Mesangial cell (primary cell): Measurements from ENCODE around the gene ANKRD11. TPM values are rescaled to one million over a fixed set of nuclear protein-coding genes. Genes with fewer than 3 reads are reported as not detected.

Experiments used
- total RNA-seq: library from RNA; depleted of rRNA; stranded (reverse); fragments of >200 nt; gene quantifications from 2 replicates; pipeline ENCODE4 v1.2.3, GENCODE V29; 2015

ANKRD11 gene
- 74.6 and 78.3 TPM in 2 replicates for total RNA-seq

DNA sequence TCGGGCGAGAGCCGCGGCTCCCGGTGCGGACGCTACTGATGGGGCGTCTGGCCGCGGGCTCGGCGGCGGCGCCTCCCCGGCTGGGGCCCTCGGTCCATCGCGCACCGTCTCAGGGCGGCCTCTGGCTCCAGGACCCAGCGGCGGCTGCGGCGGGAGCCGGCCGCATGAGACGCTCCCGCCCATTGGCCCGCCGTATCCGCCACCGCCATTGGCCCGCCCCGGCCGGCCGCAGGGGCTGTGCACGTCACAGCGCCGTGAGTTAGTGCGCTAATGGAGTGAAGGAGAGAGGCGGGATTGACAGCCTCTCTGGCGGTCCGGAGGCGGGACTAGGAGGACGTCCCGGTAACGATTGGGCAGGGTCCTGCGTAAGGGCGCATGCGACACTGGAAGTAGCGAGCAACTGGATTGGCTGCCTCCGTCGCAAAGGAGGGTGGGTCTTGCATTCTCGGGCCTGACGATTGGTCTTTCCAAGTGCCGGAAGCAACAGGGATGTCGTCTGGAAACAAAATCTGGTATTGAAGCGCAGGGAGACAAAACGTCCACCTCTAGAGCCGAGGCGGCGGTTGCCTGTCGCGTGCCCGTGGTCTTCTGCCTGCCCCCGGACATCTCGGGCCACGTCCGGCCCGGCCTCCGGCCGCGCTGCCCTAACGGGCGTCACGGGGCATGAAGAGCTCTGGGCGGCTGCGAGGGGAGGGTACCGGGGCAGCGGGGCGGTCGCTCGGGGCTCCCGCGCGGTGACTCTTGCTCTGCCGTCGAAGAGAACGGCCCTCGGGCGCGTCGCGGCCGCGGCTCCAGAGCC lies at the start of gene ANKRD11:
Gene ANKRD11, minus strand, starts transcription at position 123 of the 799 bp plus-strand sequence. CDS start 173,542 bp downstream, outside the sequence.

DNA sequence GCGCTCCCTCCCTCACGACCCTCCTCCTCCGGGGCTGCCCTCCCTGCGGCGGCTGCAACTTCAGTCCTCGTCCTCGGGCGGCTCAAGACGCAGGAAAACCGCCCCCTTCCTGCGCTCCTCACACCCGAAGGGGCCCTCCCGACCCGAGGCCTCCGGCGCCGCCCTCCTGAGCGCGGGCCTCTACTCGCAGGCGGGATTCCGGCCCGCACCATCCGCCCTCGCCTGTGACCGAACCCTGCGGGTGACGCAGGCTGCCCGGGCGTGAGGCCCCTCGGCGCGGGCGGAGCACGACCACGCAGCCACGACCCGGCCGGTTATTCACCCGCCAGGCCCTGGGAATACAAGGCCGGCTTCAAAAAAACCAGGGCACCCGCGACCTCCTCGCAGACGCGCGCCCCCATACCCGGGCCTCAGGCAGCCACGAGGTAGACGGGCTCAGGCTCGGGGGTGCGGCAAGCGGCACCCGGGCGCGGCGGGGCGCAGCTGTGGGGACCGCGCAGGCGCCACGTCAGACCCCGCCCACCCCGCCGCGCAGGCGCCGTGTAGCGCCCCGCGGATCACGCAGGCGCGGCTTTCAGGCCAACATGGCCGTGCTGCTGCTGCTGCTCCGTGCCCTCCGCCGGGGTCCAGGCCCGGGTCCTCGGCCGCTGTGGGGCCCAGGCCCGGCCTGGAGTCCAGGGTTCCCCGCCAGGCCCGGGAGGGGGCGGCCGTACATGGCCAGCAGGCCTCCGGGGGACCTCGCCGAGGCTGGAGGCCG lies 17.7 kb upstream of the ANKRD11 start, which contains the start of gene SPG7:
Gene SPG7, plus strand, starts transcription at position 570 of the 757 bp plus-strand sequence. Its CDS starts 15 bp downstream, at position 585.

Other genes with a start within 250 kb of the ANKRD11 start
- gene SPG7, start 17.8 kb upstream of the ANKRD11 start, total RNA-seq, result 113 and 119 TPM in 2 replicates
- 5,235 and 7,154 TPM in 2 replicates for gene RPL13, start 70.1 kb upstream of the ANKRD11 start, total RNA-seq
- 60.1 and 66.8 TPM in 2 replicates for gene CPNE7, start 85.2 kb upstream of the ANKRD11 start, total RNA-seq
- gene DPEP1, start 123.1 kb upstream of the ANKRD11 start, total RNA-seq, result 1.5 and 29.3 TPM in 2 replicates
- 82.9 and 106 TPM in 2 replicates for gene CHMP1A, start 167.1 kb upstream of the ANKRD11 start, total RNA-seq
- 7.5 and 9.9 TPM in 2 replicates for gene SPATA33, start 167.3 kb upstream of the ANKRD11 start, total RNA-seq
- gene CDK10, start 196.1 kb upstream of the ANKRD11 start, total RNA-seq, result 74.3 and 76.7 TPM in 2 replicates
- gene SPATA2L, start 211.1 kb upstream of the ANKRD11 start, total RNA-seq, result 8.1 and 20.7 TPM in 2 replicates
- gene VPS9D1, start 230.3 kb upstream of the ANKRD11 start, total RNA-seq, result 5.4 and 22.3 TPM in 2 replicates
- 11.7 and 24.8 TPM in 2 replicates for gene ZNF276, start 231.0 kb upstream of the ANKRD11 start, total RNA-seq